Measurements from ENCODE around the gene FKBP7. TPM values are rescaled to one million over a fixed set of nuclear protein-coding genes. Genes with fewer than 3 reads are reported as not detected.

Gene FKBP7
- total and polyA plus RNA-seq, 2 of the 8 experiments (the other 6 are each of a cell fraction or from before 2014, with no cell fraction given), result 3.6 to 7.0 TPM

DNA sequence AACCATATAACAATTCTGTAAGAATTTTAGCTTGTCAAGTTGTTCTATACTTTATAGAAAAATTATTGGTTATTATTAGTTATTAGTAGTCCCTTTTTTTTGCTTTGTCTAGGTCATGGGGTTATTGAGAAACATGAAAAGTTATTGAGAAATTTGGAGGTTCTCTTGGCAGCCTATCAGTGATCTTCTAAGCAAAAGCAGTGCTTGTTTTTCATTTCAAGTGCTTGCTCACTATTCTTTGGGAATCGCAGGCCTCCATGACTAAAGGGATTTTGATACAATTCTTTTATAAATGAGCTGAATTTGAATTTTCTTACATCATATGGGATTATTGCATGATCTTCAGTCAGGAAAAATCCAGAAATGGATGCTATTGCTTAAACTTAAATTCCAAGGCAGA is 27.7 kb upstream of the FKBP7 start:
- no peak overlapping the region for H4K8ac ChIP-seq (ENCODE audit: extremely low read depth, insufficient read depth, low read length)
- no peaks in the 10 kb centered on the region for H3K9me3 ChIP-seq (ENCODE audit: insufficient read depth in 2 of 2, low read depth in 1 of 2, low read length in 1 of 2)
- FAIRE-seq (no peak), DNase-seq (ENCODE audit: low read depth in 1 of 2, low spot score in 2 of 2) (no peak)
- H3K36me3 ChIP-seq (ENCODE audit: control insufficient read depth in 2 of 4, insufficient read depth in 4 of 4, low read length in 3 of 4), result peaks cover 0 to 10% (median 2%) of the 10 kb centered on the region in 4 experiments; a peak in 4 of 8 replicates
- no peaks in the 10 kb centered on the region for H3K79me2 ChIP-seq (ENCODE audit: control insufficient read depth in 1 of 2, insufficient read depth in 2 of 2, low read length in 2 of 2)
- no peak overlapping the region for H3K23ac ChIP-seq (ENCODE audit: insufficient read length)
- H4K5ac ChIP-seq (ENCODE audit: insufficient read length, low read depth, low read length), result no peak overlapping the region
- H3K23me2 ChIP-seq (ENCODE audit: low read depth, low read length), result no peaks in the 10 kb centered on the region
- CTCF ChIA-PET (ENCODE audit: partially characterized antibody), result interaction anchor here (1.3 to 2.6 kb wide), 3 partner anchors 12 to 18 kb away, joined by 4 to 8 read pairs (median 5); no protein-coding TSS in a partner anchor
- H3K9ac ChIP-seq (replicated peaks in 1 of 4; ENCODE audit: extremely low read depth in 1 of 4, low read depth in 3 of 4, low read length in 3 of 4), result no peak overlapping the region
- peaks cover 0 to 3% (median 0%) of the 10 kb centered on the region in 4 experiments; a peak in 2 of 7 replicates for H3K4me1 ChIP-seq (replicated peaks in 1 of 4; ENCODE audit: control insufficient read depth in 3 of 4, insufficient read depth in 4 of 4, low read length in 3 of 4)
- H3K4me2 ChIP-seq (ENCODE audit: insufficient read depth in 1 of 2, low read depth in 2 of 2, low read length in 2 of 2), result no peak overlapping the region
- no peaks in the 10 kb centered on the region for H3K79me1 ChIP-seq (ENCODE audit: low read depth, low read length)
- H4K20me1 ChIP-seq (replicated peaks in 1 of 2; ENCODE audit: control insufficient read depth in 1 of 2, insufficient read depth in 2 of 2, low read length in 2 of 2), result no peaks in the 10 kb centered on the region
- H2BK120ac ChIP-seq (replicated peaks; ENCODE audit: low read depth, low read length), result no peak overlapping the region
- H2BK12ac ChIP-seq (ENCODE audit: low read depth, low read length), result no peak overlapping the region
- 97% methylated on average over 1 of the region's 1 CpG; no CpG with 5 or more reads in 1 of the 2 experiments for WGBS, 2 experiments (ENCODE audit: extremely low coverage in 1 of 2, insufficient coverage in 1 of 2, insufficient read length in 1 of 2, insufficient replicate concordance in 2 of 2, low coverage in 1 of 2, low lambda C conversion rate in 2 of 2, missing lambda C conversion rate in 1 of 2)
- H3K14ac ChIP-seq (ENCODE audit: insufficient read length), result no peak overlapping the region
- H2BK5ac ChIP-seq (ENCODE audit: low read depth, low read length), result no peak overlapping the region
- no peaks in the 10 kb centered on the region for H3K27me3 ChIP-seq (replicated peaks in 1 of 4; ENCODE audit: control insufficient read depth in 3 of 4, extremely low read depth in 1 of 4, insufficient read depth in 3 of 4, low read length in 3 of 4)
- no peak overlapping the region for H2AFZ ChIP-seq (ENCODE audit: low read length)
- H3K4me3 ChIP-seq (ENCODE audit: extremely low read depth in 1 of 4, insufficient read depth in 2 of 4, low read depth in 3 of 4, low read length in 4 of 4), result no peak overlapping the region
- no peak overlapping the region for H3K18ac ChIP-seq (ENCODE audit: extremely low read depth, low read length)
- H2BK20ac ChIP-seq (ENCODE audit: low read length), result no peak overlapping the region
- H3K27ac ChIP-seq (ENCODE audit: low read depth, low read length), result no peak overlapping the region
- H2AK5ac ChIP-seq (ENCODE audit: low read depth, low read length), result no peak overlapping the region
- H4K91ac ChIP-seq (replicated peaks; ENCODE audit: insufficient read length, low read length), result no peak overlapping the region
- no peak overlapping the region for H3K4ac ChIP-seq (replicated peaks; ENCODE audit: insufficient read length, low read depth, low read length)
- no peak overlapping the region for H3K56ac ChIP-seq (replicated peaks; ENCODE audit: insufficient read length, low read depth, low read length)
- no peak overlapping the region for H2BK15ac ChIP-seq (ENCODE audit: low read length)
- POLR2A ChIA-PET (ENCODE audit: partially characterized antibody), result interaction anchor here (1.2 to 1.7 kb wide), 3 partner anchors 10 to 55 kb away, joined by 3 to 5 read pairs (median 3); partner anchors contain the start of genes PJVK, PLEKHA3 and PRKRA
- TF ChIP-seq YY1 (IDR thresholded peaks at IDR 0.05; ENCODE audit: low read depth, low read length), result no peak

All from H1 (cell line).